AG09309 (cell line): ENCODE measurements around the gene SPTY2D1.

Experiments
- DNase-seq: peaks from one replicate; pipeline ENCODE4 v3.0.0-alpha.2; 2010; ENCODE audit warnings: low read depth
- H3K4me3 ChIP-seq: 2 replicates; pipeline ENCODE4 v1.5.1; 2011; ENCODE audit warnings: mild to moderate bottlenecking, low read depth, low read length, moderate library complexity; ENCODE audit not compliant: control insufficient read depth
- CTCF ChIP-seq: IDR thresholded peaks from 2 replicates; pipeline ENCODE4 v1.5.1; 2011; ENCODE audit warnings: mild to moderate bottlenecking, low read depth, low read length, inconsistent platforms; ENCODE audit not compliant: insufficient read depth, control insufficient read depth; ENCODE audit errors: missing control alignments

SPTY2D1 gene

GRCh38 chr11:18581825-18582224 lies 52.3 kb downstream of the SPTY2D1 start:
- no peak overlapping the region for H3K4me3 ChIP-seq
- TF ChIP-seq CTCF, result no peak
- DNase-seq, result no peak

GRCh38 chr11:18580113-18580766 lies 53.9 kb downstream of the SPTY2D1 start:
- DNase-seq, result no peak
- no peak for TF ChIP-seq CTCF
- no peak overlapping the region for H3K4me3 ChIP-seq

GRCh38 chr11:18578975-18579598 lies 55.1 kb downstream of the SPTY2D1 start:
- no peak for DNase-seq
- H3K4me3 ChIP-seq, result no peak overlapping the region
- TF ChIP-seq CTCF, result no peak

- H3K4me3 ChIP-seq, result no peak overlapping the region
- no peak for TF ChIP-seq CTCF
- DNase-seq, result no peak
Observed at GRCh38 chr11:18575361-18575760, 58.8 kb downstream of the SPTY2D1 start.

- H3K4me3 ChIP-seq, result no peak overlapping the region
- no peak for DNase-seq
- no peak for TF ChIP-seq CTCF
Observed at GRCh38 chr11:18567081-18567480, 67.1 kb downstream of the SPTY2D1 start.

GRCh38 chr11:18566406-18566805 lies 67.7 kb downstream of the SPTY2D1 start:
- DNase-seq, result no peak
- no peak for TF ChIP-seq CTCF
- no peak overlapping the region for H3K4me3 ChIP-seq
